ENCODE results near the gene PRR13. TPM values are rescaled to one million over a fixed set of nuclear protein-coding genes. Genes with fewer than 3 reads are reported as not detected.

PRR13 gene
- total and polyA plus RNA-seq, 4 donors: 59.0 to 336 (median 168) TPM

- WGBS, 2 donors: 94% methylated on average over 4 of the region's 4 CpGs
- Histone ChIP-seq H3K27ac (ENCODE audit: low read depth in 1 of 2, low read length in 1 of 2) (no peak overlapping the region), H3K9ac (ENCODE audit: insufficient read depth in 1 of 2, low read length in 2 of 2) (no peak overlapping the region), H3K27me3 (ENCODE audit: control insufficient read depth in 3 of 3, insufficient read depth in 3 of 3, low read length in 2 of 3) (no peaks in the 10 kb centered on the region), H3K4me1 (ENCODE audit: control insufficient read depth in 5 of 5, insufficient read depth in 5 of 5, low read length in 5 of 5) (peaks cover 0 to 6% (median under 1%) of the 10 kb centered on the region in 5 donors), H3K36me3 (ENCODE audit: control insufficient read depth in 4 of 4, insufficient read depth in 4 of 4, low read length in 4 of 4) (peaks cover 13 to 59% (median 51%) of the 10 kb centered on the region in 4 donors), H3K9me3 (ENCODE audit: control insufficient read depth in 4 of 4, insufficient read depth in 3 of 4, low read length in 3 of 4) (no peaks in the 10 kb centered on the region), H3K4me3 (no peak overlapping the region)
- no peak for TF ChIP-seq CTCF (IDR thresholded peaks at IDR 0.05; ENCODE audit: control extremely low read depth, extremely low read depth)
- DNase-seq (no peak), ATAC-seq (ENCODE audit: insufficient read depth, low FRiP score) (no peak)
Measured at GRCh38 chr12:53483979-53484377, 42.4 kb downstream of the PRR13 start.

DNA sequence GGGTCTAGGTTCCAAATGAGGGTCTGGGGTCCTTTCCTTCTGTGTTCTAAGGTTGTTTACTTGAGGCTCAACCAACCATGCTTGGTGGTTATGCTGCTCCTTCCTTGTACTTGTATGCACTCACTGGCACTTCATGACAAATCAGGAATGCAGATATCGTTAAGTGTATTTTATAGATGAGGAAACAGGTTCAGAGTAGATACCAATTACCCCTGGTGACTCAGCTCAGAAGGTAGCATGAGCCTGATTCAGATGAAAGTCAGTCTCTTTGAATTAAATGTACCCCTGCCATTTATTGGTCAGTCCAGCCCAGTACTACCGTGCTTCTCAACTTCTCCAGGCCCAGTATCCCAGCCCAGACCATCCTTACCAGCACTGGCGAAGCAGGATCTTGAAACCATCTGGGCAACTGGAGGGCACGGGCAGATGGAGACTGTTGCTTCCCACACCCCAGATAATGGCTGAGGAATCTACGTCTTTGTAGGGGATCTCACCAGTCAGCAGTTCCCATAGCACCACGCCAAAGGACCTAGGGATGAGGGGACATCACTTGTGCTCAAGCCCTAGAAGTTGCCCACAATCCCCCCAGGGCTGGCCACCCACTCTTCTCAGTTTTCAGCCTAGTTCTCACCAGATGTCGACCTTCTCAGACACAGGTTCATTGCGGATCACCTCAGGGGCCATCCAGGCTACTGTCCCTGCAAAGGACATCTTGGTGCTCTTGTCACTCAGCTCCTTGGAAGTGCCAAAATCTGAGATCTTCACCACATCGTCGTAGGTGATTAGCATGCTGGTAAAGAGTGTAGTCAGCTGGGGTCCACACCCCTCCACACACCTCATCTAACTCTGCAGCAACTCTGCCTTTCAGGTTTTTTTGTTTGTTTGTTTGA is 43.4 kb downstream of the PRR13 start:
- peaks cover 0 to 8% (median 3%) of the 10 kb centered on the region in 5 donors for H3K4me1 ChIP-seq (ENCODE audit: control insufficient read depth in 5 of 5, insufficient read depth in 5 of 5, low read length in 5 of 5)
- peaks cover 7 to 52% (median 47%) of the 10 kb centered on the region in 4 donors for H3K36me3 ChIP-seq (ENCODE audit: control insufficient read depth in 4 of 4, insufficient read depth in 4 of 4, low read length in 4 of 4)
- no peak overlapping the region for H3K4me3 ChIP-seq
- 86 to 93% methylated on average over 10 of the region's 10 CpGs for WGBS, 2 donors
- H3K9me3 ChIP-seq (ENCODE audit: control insufficient read depth in 4 of 4, insufficient read depth in 3 of 4, low read length in 3 of 4): no peaks in the 10 kb centered on the region
- H3K27me3 ChIP-seq (ENCODE audit: control insufficient read depth in 3 of 3, insufficient read depth in 3 of 3, low read length in 2 of 3): no peaks in the 10 kb centered on the region
- no peak for DNase-seq
- no peak for TF ChIP-seq CTCF (IDR thresholded peaks at IDR 0.05; ENCODE audit: control extremely low read depth, extremely low read depth)
- H3K27ac ChIP-seq (ENCODE audit: low read depth in 1 of 2, low read length in 1 of 2): no peak overlapping the region
- no peak overlapping the region for H3K9ac ChIP-seq (ENCODE audit: insufficient read depth in 1 of 2, low read length in 2 of 2)
- ATAC-seq (ENCODE audit: insufficient read depth, low FRiP score): peak; percentile 4

GRCh38 chr12:53485955-53486735 is 44.6 kb downstream of the PRR13 start:
- no peak for TF ChIP-seq CTCF (IDR thresholded peaks at IDR 0.05; ENCODE audit: control extremely low read depth, extremely low read depth)
- ATAC-seq (ENCODE audit: insufficient read depth, low FRiP score) (no peak), DNase-seq (no peak)
- Histone ChIP-seq H3K9ac (ENCODE audit: insufficient read depth in 1 of 2, low read length in 2 of 2) (no peak overlapping the region), H3K4me3 (no peak overlapping the region), H3K27ac (ENCODE audit: low read depth in 1 of 2, low read length in 1 of 2) (no peak overlapping the region), H3K36me3 (ENCODE audit: control insufficient read depth in 4 of 4, insufficient read depth in 4 of 4, low read length in 4 of 4) (peaks cover 0 to 45% (median 41%) of the 10 kb centered on the region in 4 donors), H3K27me3 (ENCODE audit: control insufficient read depth in 3 of 3, insufficient read depth in 3 of 3, low read length in 2 of 3) (no peaks in the 10 kb centered on the region), H3K9me3 (ENCODE audit: control insufficient read depth in 4 of 4, insufficient read depth in 3 of 4, low read length in 3 of 4) (no peaks in the 10 kb centered on the region), H3K4me1 (ENCODE audit: control insufficient read depth in 5 of 5, insufficient read depth in 5 of 5, low read length in 5 of 5) (peaks cover 0 to 8% (median 3%) of the 10 kb centered on the region in 5 donors)
- 94 to 96% methylated on average over 10 of the region's 10 CpGs for WGBS, 2 donors
